KOPT-K1 (cell line): Measurements from ENCODE around the gene NR1D2.

Experiments
- H3K27ac ChIP-seq: fragments of 200-600 bp; sonication (generic); 2 replicates; pipeline ENCODE4 v1.5.1; 2016; ENCODE audit warnings: antibody characterized with exemption, mild to moderate bottlenecking, low read depth, low read length; ENCODE audit not compliant: poor library complexity, severe bottlenecking
- H3K36me3 ChIP-seq: fragments of 200-600 bp; sonication (generic); 2 replicates; pipeline ENCODE4 v1.5.1; 2017; ENCODE audit warnings: antibody characterized with exemption, mild to moderate bottlenecking, low read length, moderate library complexity; ENCODE audit not compliant: insufficient read depth
- H3K9me3 ChIP-seq: fragments of 200-600 bp; sonication (generic); 2 replicates; pipeline ENCODE4 v1.5.1; 2017; ENCODE audit warnings: antibody characterized with exemption, low read length, mild to moderate bottlenecking; ENCODE audit not compliant: insufficient read depth, poor library complexity, severe bottlenecking

The NR1D2 gene

GRCh38 chr3:23945663-23945912 is 502 bp downstream of the NR1D2 start:
- Histone ChIP-seq H3K27ac (no peak overlapping the region), H3K36me3 (no peaks in the 10 kb centered on the region), H3K9me3 (no peaks in the 10 kb centered on the region)

GRCh38 chr3:23945913-23946687 is 1.0 kb downstream of the NR1D2 start:
- no peaks in the 10 kb centered on the region for H3K36me3 ChIP-seq
- H3K27ac ChIP-seq, result peak overlapping the region; percentile 66
- no peaks in the 10 kb centered on the region for H3K9me3 ChIP-seq

GRCh38 chr3:23948761-23949160 is 3.7 kb downstream of the NR1D2 start:
- Histone ChIP-seq H3K36me3 (no peaks in the 10 kb centered on the region), H3K27ac (no peak overlapping the region), H3K9me3 (no peaks in the 10 kb centered on the region)

GRCh38 chr3:23949784-23950183 is 4.7 kb downstream of the NR1D2 start:
- peak overlapping the region; percentile 16 for H3K27ac ChIP-seq
- no peaks in the 10 kb centered on the region for H3K9me3 ChIP-seq
- H3K36me3 ChIP-seq, result no peaks in the 10 kb centered on the region

GRCh38 chr3:23950293-23950692 is 5.2 kb downstream of the NR1D2 start:
- Histone ChIP-seq H3K27ac (peak overlapping the region; percentile 16), H3K36me3 (no peaks in the 10 kb centered on the region), H3K9me3 (no peaks in the 10 kb centered on the region)

- Histone ChIP-seq H3K27ac (no peak overlapping the region), H3K36me3 (no peaks in the 10 kb centered on the region), H3K9me3 (no peaks in the 10 kb centered on the region)
Measured at GRCh38 chr3:23952646-23953045, 7.6 kb downstream of the NR1D2 start.

- Histone ChIP-seq H3K27ac (no peak overlapping the region), H3K36me3 (no peaks in the 10 kb centered on the region), H3K9me3 (no peaks in the 10 kb centered on the region)
Measured at GRCh38 chr3:23953523-23953922, 8.4 kb downstream of the NR1D2 start.

- Histone ChIP-seq H3K27ac (no peak overlapping the region), H3K9me3 (no peaks in the 10 kb centered on the region), H3K36me3 (no peaks in the 10 kb centered on the region)
Measured at GRCh38 chr3:23954144-23954543, 9.1 kb downstream of the NR1D2 start.

- Histone ChIP-seq H3K9me3 (no peaks in the 10 kb centered on the region), H3K27ac (no peak overlapping the region), H3K36me3 (no peaks in the 10 kb centered on the region)
Measured at GRCh38 chr3:23956701-23957100, 11.6 kb downstream of the NR1D2 start.

GRCh38 chr3:23959135-23959900 is 14.2 kb downstream of the NR1D2 start:
- no peak overlapping the region for H3K27ac ChIP-seq
- H3K9me3 ChIP-seq, result no peaks in the 10 kb centered on the region
- H3K36me3 ChIP-seq, result 0 out of 2 replicates have a peak, but pooled peaks cover 4% of the 10 kb centered on the region

GRCh38 chr3:23960649-23961048 is 15.6 kb downstream of the NR1D2 start:
- Histone ChIP-seq H3K9me3 (no peaks in the 10 kb centered on the region), H3K27ac (no peak overlapping the region), H3K36me3 (0 out of 2 replicates have a peak, but pooled peaks cover 4% of the 10 kb centered on the region)

GRCh38 chr3:23961066-23961465 is 16.0 kb downstream of the NR1D2 start:
- no peaks in the 10 kb centered on the region for H3K9me3 ChIP-seq
- 0 out of 2 replicates have a peak, but pooled peaks cover 4% of the 10 kb centered on the region for H3K36me3 ChIP-seq
- no peak overlapping the region for H3K27ac ChIP-seq

GRCh38 chr3:23961913-23962312 is 16.8 kb downstream of the NR1D2 start:
- Histone ChIP-seq H3K27ac (no peak overlapping the region), H3K36me3 (0 out of 2 replicates have a peak, but pooled peaks cover 4% of the 10 kb centered on the region), H3K9me3 (no peaks in the 10 kb centered on the region)

GRCh38 chr3:23964537-23965235 is 19.6 kb downstream of the NR1D2 start:
- 0 out of 2 replicates have a peak, but pooled peaks cover 4% of the 10 kb centered on the region for H3K36me3 ChIP-seq
- H3K9me3 ChIP-seq, result no peaks in the 10 kb centered on the region
- H3K27ac ChIP-seq, result no peak overlapping the region

- Histone ChIP-seq H3K27ac (no peak overlapping the region), H3K36me3 (0 out of 2 replicates have a peak, but pooled peaks cover 4% of the 10 kb centered on the region), H3K9me3 (no peaks in the 10 kb centered on the region)
Measured at GRCh38 chr3:23966328-23966727, 21.2 kb downstream of the NR1D2 start.
